ENCODE measurements around the gene GIPC3.

DNA sequence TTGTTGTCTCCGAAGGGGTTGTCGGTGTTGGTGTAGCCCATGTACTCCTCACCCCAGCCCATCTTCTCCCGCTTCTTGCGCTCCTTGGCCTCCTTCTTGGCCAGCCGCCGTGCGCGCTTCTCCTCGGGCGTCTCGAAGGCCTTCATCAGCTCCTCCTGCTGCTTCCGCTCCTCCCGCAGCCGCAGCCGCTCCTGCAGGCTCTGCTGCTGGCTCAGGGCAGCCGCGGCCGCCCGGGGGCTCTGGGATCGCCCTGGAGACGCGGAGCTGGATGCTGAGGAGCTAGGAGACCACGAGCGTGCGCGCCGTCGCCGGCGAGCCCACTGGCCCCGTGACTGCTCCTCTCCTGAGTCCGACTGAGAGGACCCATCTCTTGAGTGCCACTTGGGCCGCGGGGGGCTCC, 38.4 kb downstream of the GIPC3 start:
- no peak for TF ChIP-seq YY1 (IDR thresholded peaks at IDR 0.05; ENCODE audit: insufficient read depth, insufficient read length)
- TF ChIP-seq ZNF274 (IDR thresholded peaks at IDR 0.05; ENCODE audit: low read depth, low read length) = no peak
- no peak for TF ChIP-seq SUZ12 (IDR thresholded peaks at IDR 0.05; ENCODE audit: extremely low read depth, insufficient read depth, insufficient read length)
